SU-DHL-6 (cell line): ENCODE measurements around the gene GIPC1.

ENCODE experiments used
- H2AFZ ChIP-seq: fragments of 200-600 bp; sonication (generic); 2 replicates; pipeline ENCODE4 v1.6.1; 2014; ENCODE audit warnings: low read depth, mild to moderate bottlenecking, moderate library complexity, mixed read lengths, antibody characterized with exemption, low read length; ENCODE audit not compliant: severe bottlenecking
- H3F3A ChIP-seq: fragments of 200-600 bp; shearing (Covaris generic); 2 replicates; pipeline ENCODE4 v1.6.0; 2016; ENCODE audit warnings: antibody characterized with exemption, mild to moderate bottlenecking; ENCODE audit not compliant: insufficient read depth
- H3K27ac ChIP-seq: fragments of 200-600 bp; sonication (generic); 2 replicates; pipeline ENCODE4 v1.5.1; 2016; ENCODE audit warnings: low read depth, mild to moderate bottlenecking, low read length, moderate library complexity, mixed read lengths
- H3K27me3 ChIP-seq: fragments of 200-600 bp; sonication (generic), shearing (Covaris generic); 2 replicates; pipeline ENCODE4 v1.6.0; 2014; ENCODE audit warnings: mild to moderate bottlenecking, low read length
- H3K36me3 ChIP-seq: fragments of 200-600 bp; sonication (generic); 2 replicates; pipeline ENCODE4 v1.6.1; 2014; ENCODE audit warnings: mild to moderate bottlenecking, low read length, mixed read lengths
- H3K4me2 ChIP-seq: fragments of 300-600, 200-600 bp; shearing (Covaris generic), sonication (generic); 2 replicates; pipeline ENCODE4 v1.6.0; 2014; ENCODE audit warnings: low read length, low read depth, mild to moderate bottlenecking; ENCODE audit not compliant: poor library complexity, severe bottlenecking
- H3K4me3 ChIP-seq: fragments of 200-600 bp; sonication (generic); 2 replicates; pipeline ENCODE4 v1.5.1; 2014; ENCODE audit warnings: antibody characterized with exemption, low read length, mild to moderate bottlenecking, mixed read lengths; ENCODE audit not compliant: insufficient read depth, poor library complexity, severe bottlenecking
- H3K79me2 ChIP-seq: fragments of 200-600 bp; sonication (generic); 2 replicates; pipeline ENCODE4 v1.6.1; 2014; ENCODE audit warnings: mild to moderate bottlenecking, low read length, moderate library complexity; ENCODE audit not compliant: insufficient read depth
- H3K9ac ChIP-seq: fragments of 200-600 bp; sonication (generic); 2 replicates; pipeline ENCODE4 v1.7.0; 2014; ENCODE audit warnings: mild to moderate bottlenecking, low read length
- H3K9me2 ChIP-seq: fragments of 200-600 bp; sonication (generic); replicated peaks from 2 replicates; pipeline ENCODE4 v1.6.1; 2014; ENCODE audit warnings: low read length; ENCODE audit not compliant: insufficient read depth
- H3K9me3 ChIP-seq: fragments of 200-600 bp; sonication (generic); 2 replicates; pipeline ENCODE4 v1.6.1; 2014; ENCODE audit warnings: low read length, mixed read lengths; ENCODE audit not compliant: insufficient read depth
- H4K20me1 ChIP-seq: fragments of 200-600 bp; sonication (generic); 2 replicates; pipeline ENCODE4 v1.6.1; 2014; ENCODE audit warnings: low read depth, mild to moderate bottlenecking, antibody characterized with exemption, low read length, moderate library complexity, mixed read lengths
- EZH2phosphoT487 ChIP-seq: fragments of 200-600 bp; sonication (generic), shearing (Covaris generic); conservative IDR thresholded peaks from 2 replicates; pipeline ENCODE4 v1.6.1; 2018; ENCODE audit warnings: mild to moderate bottlenecking, antibody characterized with exemption, low read length, moderate library complexity, mixed read lengths
- TF ChIP-seq, protein P1 (sequence below): fragments of 200-600 bp; sonication (generic); IDR thresholded peaks from one replicate; pipeline ENCODE4 v1.5.1; 2017; ENCODE audit warnings: antibody characterized with exemption, mild to moderate bottlenecking, low read length, moderate library complexity; ENCODE audit not compliant: insufficient read depth, poor library complexity, severe bottlenecking

Gene GIPC1

DNA sequence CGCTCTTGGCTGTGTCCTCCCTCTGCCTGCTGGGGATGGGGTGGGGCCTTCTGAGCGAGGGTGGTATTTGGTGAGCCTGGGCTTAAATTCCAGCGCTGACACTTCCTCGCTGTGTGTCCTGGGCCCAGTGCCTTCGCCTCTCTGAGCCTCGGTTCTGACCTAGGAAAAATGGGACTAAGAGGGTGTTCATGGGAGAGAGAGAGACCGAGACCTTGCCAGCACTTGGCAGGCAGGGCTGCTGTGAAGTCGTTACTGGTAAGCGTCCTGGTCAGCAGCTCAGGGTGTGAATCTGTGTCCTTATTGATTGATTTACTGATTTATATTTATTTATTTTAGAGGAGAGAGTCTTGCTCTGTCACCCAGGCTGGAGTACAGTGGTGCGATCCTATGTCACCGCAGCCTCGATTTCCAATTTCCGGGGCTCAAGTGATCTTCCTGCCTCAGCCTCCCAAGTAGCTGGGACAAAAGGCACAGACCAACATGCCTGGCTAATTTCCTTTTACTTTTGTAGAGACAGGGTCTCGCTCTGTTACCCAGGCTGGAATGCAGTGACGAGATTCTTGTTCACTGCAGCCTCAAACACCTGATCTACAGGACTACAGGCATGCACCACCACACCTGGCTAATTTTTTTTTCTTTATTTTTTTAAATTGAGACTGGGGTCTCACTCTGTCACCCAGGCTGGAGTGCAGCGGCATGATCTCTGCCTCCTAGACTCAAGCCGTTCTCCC is 60.4 kb downstream of the GIPC1 start:
- no peak overlapping the region for H2AFZ ChIP-seq
- H3K27ac ChIP-seq = no peak overlapping the region
- TF ChIP-seq, protein P1, sequence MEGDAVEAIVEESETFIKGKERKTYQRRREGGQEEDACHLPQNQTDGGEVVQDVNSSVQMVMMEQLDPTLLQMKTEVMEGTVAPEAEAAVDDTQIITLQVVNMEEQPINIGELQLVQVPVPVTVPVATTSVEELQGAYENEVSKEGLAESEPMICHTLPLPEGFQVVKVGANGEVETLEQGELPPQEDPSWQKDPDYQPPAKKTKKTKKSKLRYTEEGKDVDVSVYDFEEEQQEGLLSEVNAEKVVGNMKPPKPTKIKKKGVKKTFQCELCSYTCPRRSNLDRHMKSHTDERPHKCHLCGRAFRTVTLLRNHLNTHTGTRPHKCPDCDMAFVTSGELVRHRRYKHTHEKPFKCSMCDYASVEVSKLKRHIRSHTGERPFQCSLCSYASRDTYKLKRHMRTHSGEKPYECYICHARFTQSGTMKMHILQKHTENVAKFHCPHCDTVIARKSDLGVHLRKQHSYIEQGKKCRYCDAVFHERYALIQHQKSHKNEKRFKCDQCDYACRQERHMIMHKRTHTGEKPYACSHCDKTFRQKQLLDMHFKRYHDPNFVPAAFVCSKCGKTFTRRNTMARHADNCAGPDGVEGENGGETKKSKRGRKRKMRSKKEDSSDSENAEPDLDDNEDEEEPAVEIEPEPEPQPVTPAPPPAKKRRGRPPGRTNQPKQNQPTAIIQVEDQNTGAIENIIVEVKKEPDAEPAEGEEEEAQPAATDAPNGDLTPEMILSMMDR = no peak
- TF ChIP-seq EZH2phosphoT487 = no peak
- H3K9ac ChIP-seq = no peak overlapping the region
- H4K20me1 ChIP-seq = no peaks in the 10 kb centered on the region
- no peaks in the 10 kb centered on the region for H3K36me3 ChIP-seq
- H3K9me3 ChIP-seq = no peaks in the 10 kb centered on the region
- H3K27me3 ChIP-seq = no peaks in the 10 kb centered on the region
- no peaks in the 10 kb centered on the region for H3K9me2 ChIP-seq
- H3K79me2 ChIP-seq = peaks cover 63% of the 10 kb centered on the region
- H3K4me3 ChIP-seq = no peak overlapping the region
- H3F3A ChIP-seq = 0 out of 2 replicates have a peak, but pooled peaks cover 5% of the 10 kb centered on the region
- no peak overlapping the region for H3K4me2 ChIP-seq

DNA sequence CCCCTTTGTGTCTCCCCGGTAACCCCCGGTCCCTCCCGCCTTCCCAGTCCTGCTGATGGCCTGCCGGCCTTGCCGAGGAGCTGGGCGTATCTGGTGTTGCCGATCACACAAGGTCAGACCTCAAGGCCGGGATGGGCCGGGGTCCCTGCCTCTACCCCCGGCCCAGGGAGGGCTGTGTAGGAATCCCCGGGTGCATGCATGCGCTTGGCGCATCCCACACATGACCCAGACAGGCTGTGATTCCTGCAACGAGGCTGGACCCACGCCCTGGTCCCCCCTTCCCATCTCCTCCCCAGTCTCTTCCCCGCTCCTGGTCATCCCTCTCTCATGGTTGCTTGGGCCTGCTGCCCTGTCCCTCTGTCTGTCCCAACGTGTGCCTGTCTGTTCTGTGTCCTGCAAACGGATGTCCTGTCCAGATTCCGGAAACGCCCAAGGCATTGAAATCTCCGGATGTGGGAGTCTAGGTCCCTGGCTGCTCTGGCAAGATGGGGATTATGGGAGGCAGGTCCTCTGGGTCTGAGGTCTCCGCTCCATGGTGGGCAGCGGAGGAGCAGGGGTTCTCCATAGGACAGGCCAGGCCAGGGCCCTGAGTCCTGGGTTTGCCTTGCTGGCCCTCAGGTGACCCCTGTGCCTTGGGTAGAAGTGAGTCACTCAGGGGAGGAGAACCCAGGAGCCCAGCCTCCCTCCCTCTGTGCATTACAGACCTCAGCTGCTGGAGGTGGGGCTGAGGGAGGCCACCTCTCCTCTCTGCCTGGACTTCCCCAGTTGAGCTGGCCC is 61.2 kb downstream of the GIPC1 start:
- Histone ChIP-seq H4K20me1 (no peaks in the 10 kb centered on the region), H3K4me2 (peak overlapping the region; percentile 50), H3F3A (0 out of 2 replicates have a peak, but pooled peaks cover 5% of the 10 kb centered on the region), H2AFZ (no peak overlapping the region), H3K4me3 (peak overlapping the region; percentile 92), H3K27me3 (no peaks in the 10 kb centered on the region), H3K9me2 (no peaks in the 10 kb centered on the region), H3K27ac (peak overlapping the region; percentile 81; the same call in 1 of the 2 replicates), H3K9me3 (no peaks in the 10 kb centered on the region), H3K36me3 (no peaks in the 10 kb centered on the region), H3K79me2 (peaks cover 56% of the 10 kb centered on the region), H3K9ac (peak overlapping the region; percentile 93)
- no peak for TF ChIP-seq EZH2phosphoT487
- TF ChIP-seq, protein P1 = no peak

DNA sequence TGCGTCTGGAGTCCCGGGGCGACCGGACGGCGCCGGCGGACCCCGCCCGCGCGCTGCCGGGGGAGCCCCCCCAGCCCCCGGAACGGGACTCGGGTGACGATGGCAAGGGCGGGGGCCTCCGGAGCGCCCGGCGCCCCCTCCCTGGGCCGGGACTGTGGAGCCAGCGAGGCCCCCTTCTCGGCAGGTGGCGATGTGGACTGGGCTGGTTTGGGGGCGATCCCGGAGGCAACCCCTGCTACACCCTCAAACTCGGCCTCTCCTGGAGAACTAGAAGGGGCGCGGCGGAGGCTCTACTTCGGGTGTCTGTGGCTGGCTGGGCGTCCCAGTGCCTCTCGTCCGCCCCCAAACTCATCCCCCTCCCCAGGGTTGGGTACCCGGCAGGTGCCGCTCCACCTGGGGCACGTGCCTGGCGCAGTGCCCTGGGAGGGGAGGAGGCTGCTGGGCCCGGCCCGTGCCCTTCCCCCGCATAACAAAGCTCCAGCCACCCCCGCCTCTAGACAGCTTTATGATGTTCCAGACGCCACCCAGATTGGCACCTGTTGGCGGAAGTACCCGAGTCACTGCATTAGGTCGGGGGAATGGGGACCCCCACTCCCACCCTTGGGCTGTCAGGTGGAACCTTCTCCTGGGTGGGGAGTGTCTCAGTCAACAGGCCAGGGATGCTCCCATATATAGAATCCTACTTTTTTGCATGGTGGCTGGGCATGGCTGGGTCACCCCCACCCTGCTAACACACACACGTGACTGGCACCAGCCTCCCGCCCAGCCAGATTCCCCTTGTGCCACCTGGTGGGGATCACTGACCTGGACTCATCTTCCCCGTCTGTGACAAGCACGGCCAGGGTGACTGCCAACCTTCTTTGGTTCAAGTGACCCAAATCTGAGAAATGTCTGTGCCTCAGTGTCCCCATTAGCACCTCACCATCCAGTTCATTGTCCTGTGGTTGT is 62.1 kb downstream of the GIPC1 start:
- Histone ChIP-seq H3K4me3 (peak overlapping the region; percentile 92), H3F3A (0 out of 2 replicates have a peak, but pooled peaks cover 5% of the 10 kb centered on the region), H3K36me3 (no peaks in the 10 kb centered on the region), H3K79me2 (peaks cover 49% of the 10 kb centered on the region), H3K9me2 (no peaks in the 10 kb centered on the region), H3K4me2 (peak overlapping the region; percentile 50), H3K27ac (peak overlapping the region; percentile 81), H4K20me1 (no peaks in the 10 kb centered on the region), H3K9me3 (no peaks in the 10 kb centered on the region), H3K9ac (peak overlapping the region; percentile 93), H3K27me3 (no peaks in the 10 kb centered on the region), H2AFZ (peak overlapping the region; percentile 46)
- TF ChIP-seq EZH2phosphoT487 = no peak
- TF ChIP-seq, protein P1 = no peak
